ENCODE data around the gene SORCS2. TPM values are rescaled to one million over a fixed set of nuclear protein-coding genes. Genes with fewer than 3 reads are reported as not detected.

The SORCS2 gene
- polyA plus RNA-seq, 1 donor (not counting 4 experiments of a cell fraction or from before 2014, with no cell fraction given) = 0.09 TPM

- Histone ChIP-seq H3K4me1 (ENCODE audit: control insufficient read depth, extremely low read depth, insufficient read depth, low read length) (no peaks in the 10 kb centered on the region), H3K36me3 (ENCODE audit: control insufficient read depth in 2 of 2, extremely low read depth in 1 of 2, insufficient read depth in 2 of 2, low read length in 2 of 2) (no peaks in the 10 kb centered on the region), H2AFZ (ENCODE audit: control insufficient read depth, low read length) (no peak overlapping the region), H3K79me2 (ENCODE audit: control insufficient read depth, insufficient read depth, low read length) (no peaks in the 10 kb centered on the region), H3K27ac (ENCODE audit: control insufficient read depth, insufficient read depth, low read length) (no peak overlapping the region), H3K4me3 (ENCODE audit: control insufficient read depth in 2 of 3, extremely low read depth in 1 of 3, insufficient read depth in 2 of 3, low read depth in 1 of 3, low read length in 3 of 3) (no peak overlapping the region), H3K9me1 (ENCODE audit: control insufficient read depth, extremely low read depth, insufficient read depth, low read length) (no peaks in the 10 kb centered on the region), H3K4me2 (ENCODE audit: control insufficient read depth, extremely low read depth, insufficient read depth, low read depth, low read length) (no peak overlapping the region), H3K9me3 (ENCODE audit: control insufficient read depth, low read depth, low read length) (no peaks in the 10 kb centered on the region), H4K20me1 (ENCODE audit: control insufficient read depth, extremely low read depth, insufficient read depth, low read length) (no peaks in the 10 kb centered on the region), H3K27me3 (ENCODE audit: control insufficient read depth, extremely low read depth, insufficient read depth, low read length) (peaks cover 39% of the 10 kb centered on the region), H3K9ac (ENCODE audit: control insufficient read depth, extremely low read depth, insufficient read depth, low read length) (no peak overlapping the region)
- TF ChIP-seq CTCF (optimal IDR thresholded peaks at IDR 0.05 in 1 of 3, IDR thresholded peaks at IDR 0.05 in 1 of 3, conservative IDR thresholded peaks at IDR 0.05 in 1 of 3; ENCODE audit: extremely low read depth in 1 of 3, insufficient read depth in 2 of 3, low read length in 3 of 3) (no peak), EZH2 (IDR thresholded peaks at IDR 0.05; ENCODE audit: low read length) (no peak)
- no peak for FAIRE-seq
- DNase-seq (ENCODE audit: low read depth, low spot score) = no peak
- dilution Hi-C loops (cut with MboI; ENCODE audit: extremely low pct_ligation_motif_present, low sequenced_read_pairs) = no loop called here
These were observed 110.6 kb downstream of the SORCS2 start for GRCh38 chr4:7302781-7303404.

GRCh38 chr4:7303561-7303960, 111.2 kb downstream of the SORCS2 start:
- no peaks in the 10 kb centered on the region for H3K36me3 ChIP-seq (ENCODE audit: control insufficient read depth in 2 of 2, extremely low read depth in 1 of 2, insufficient read depth in 2 of 2, low read length in 2 of 2)
- H3K9me3 ChIP-seq (ENCODE audit: control insufficient read depth, low read depth, low read length) = no peaks in the 10 kb centered on the region
- H3K9me1 ChIP-seq (ENCODE audit: control insufficient read depth, extremely low read depth, insufficient read depth, low read length) = no peaks in the 10 kb centered on the region
- H3K4me2 ChIP-seq (ENCODE audit: control insufficient read depth, extremely low read depth, insufficient read depth, low read depth, low read length) = no peak overlapping the region
- dilution Hi-C loops (cut with MboI; ENCODE audit: extremely low pct_ligation_motif_present, low sequenced_read_pairs) = no loop called here
- no peak overlapping the region for H2AFZ ChIP-seq (ENCODE audit: control insufficient read depth, low read length)
- H3K27ac ChIP-seq (ENCODE audit: control insufficient read depth, insufficient read depth, low read length) = no peak overlapping the region
- peaks cover 44% of the 10 kb centered on the region for H3K27me3 ChIP-seq (ENCODE audit: control insufficient read depth, extremely low read depth, insufficient read depth, low read length)
- DNase-seq (ENCODE audit: low read depth, low spot score) = no peak
- H3K9ac ChIP-seq (ENCODE audit: control insufficient read depth, extremely low read depth, insufficient read depth, low read length) = no peak overlapping the region
- TF ChIP-seq EZH2 (IDR thresholded peaks at IDR 0.05; ENCODE audit: low read length) = no peak
- TF ChIP-seq CTCF (optimal IDR thresholded peaks at IDR 0.05 in 1 of 3, IDR thresholded peaks at IDR 0.05 in 1 of 3, conservative IDR thresholded peaks at IDR 0.05 in 1 of 3; ENCODE audit: extremely low read depth in 1 of 3, insufficient read depth in 2 of 3, low read length in 3 of 3) = no peak
- no peaks in the 10 kb centered on the region for H3K79me2 ChIP-seq (ENCODE audit: control insufficient read depth, insufficient read depth, low read length)
- H3K4me3 ChIP-seq (ENCODE audit: control insufficient read depth in 2 of 3, extremely low read depth in 1 of 3, insufficient read depth in 2 of 3, low read depth in 1 of 3, low read length in 3 of 3) = no peak overlapping the region
- H4K20me1 ChIP-seq (ENCODE audit: control insufficient read depth, extremely low read depth, insufficient read depth, low read length) = no peaks in the 10 kb centered on the region
- FAIRE-seq = no peak
- H3K4me1 ChIP-seq (ENCODE audit: control insufficient read depth, extremely low read depth, insufficient read depth, low read length) = no peaks in the 10 kb centered on the region

Data from keratinocyte (primary cell).